Frontal cortex (tissue), 4 donors: Measurements from ENCODE around the gene NLRP8. TPM values are rescaled to one million over a fixed set of nuclear protein-coding genes. Genes with fewer than 3 reads are reported as not detected.
"Not testable (repeated sequence)": the region's sequence is repeated elsewhere in the genome, so short reads cannot be mapped to it uniquely, and the experiment has no call there.

ENCODE experiments used
- DNase-seq, 2 donors: peaks; one replicate each; pipeline ENCODE4 v3.0.0; 2012; ENCODE audit warnings: low spot score in 2 of 2
- FAIRE-seq: peaks from 2 replicates; lab custom pipeline; 2012; peaks lifted over from hg19 to GRCh38; lab: Jason Lieb, UNC
- total RNA-seq: library from RNA; depleted of rRNA; stranded (reverse); fragments of >200 nt; gene quantifications from one replicate; pipeline ENCODE4 v1.2.3, GENCODE V29; 2014
- donor health status: control.
- donor health status: control.
- donor health status: control.

Gene NLRP8
- total RNA-seq, 1 donor from 2014 or later = not detected

DNA sequence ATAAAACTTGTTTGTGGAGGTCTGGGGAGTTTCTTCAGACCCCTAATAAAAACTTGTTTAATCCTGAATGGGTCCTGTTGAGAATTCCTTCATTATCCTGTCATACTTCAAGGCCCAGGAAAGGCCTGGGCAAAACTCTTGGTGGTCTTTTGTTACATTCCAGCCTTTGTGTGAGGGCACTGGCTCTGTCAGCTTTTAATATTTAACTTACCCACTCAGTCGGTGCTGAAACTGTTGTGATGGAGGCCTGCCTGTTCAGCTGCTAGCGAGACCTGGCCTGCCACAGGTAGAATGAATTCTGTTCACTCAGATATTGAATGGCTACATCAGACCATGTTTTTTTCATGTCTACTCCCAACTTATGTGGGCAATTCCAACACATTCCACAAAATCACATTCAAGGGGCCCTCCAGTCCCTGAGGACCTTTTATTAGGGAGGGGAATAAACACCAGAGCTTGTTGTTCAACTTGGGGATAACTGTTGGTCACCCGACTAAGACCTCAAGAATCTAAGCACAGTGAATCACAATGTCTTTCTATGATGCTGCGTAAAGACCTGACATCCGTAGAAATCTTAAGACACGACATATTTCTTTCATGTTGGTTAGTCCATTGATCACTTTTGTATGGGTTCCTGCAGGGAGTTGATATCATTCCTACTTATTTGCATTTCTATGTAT is 12.5 kb downstream of the NLRP8 start:
- no peak for DNase-seq
- FAIRE-seq = no peak

DNA sequence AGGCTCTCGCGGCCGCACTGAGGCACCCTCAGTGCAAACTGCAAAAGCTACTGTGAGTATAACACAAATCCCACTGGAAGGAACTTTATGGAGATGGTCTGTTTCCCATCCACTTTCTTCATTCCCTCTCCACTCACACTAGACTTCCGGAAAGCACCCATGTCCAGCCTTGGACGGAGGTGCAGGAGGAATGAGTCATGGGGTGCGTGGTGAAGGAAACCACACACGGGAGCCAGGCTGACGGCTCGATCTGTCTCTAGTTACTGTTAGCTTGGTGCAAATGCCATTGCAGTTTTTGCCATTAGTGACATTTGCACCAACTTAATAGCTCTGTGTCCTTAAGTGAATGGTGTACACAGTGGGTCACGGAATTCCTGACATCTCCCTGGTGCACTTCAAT is 14.6 kb downstream of the NLRP8 start:
- no peak for FAIRE-seq
- DNase-seq = no peak

DNA sequence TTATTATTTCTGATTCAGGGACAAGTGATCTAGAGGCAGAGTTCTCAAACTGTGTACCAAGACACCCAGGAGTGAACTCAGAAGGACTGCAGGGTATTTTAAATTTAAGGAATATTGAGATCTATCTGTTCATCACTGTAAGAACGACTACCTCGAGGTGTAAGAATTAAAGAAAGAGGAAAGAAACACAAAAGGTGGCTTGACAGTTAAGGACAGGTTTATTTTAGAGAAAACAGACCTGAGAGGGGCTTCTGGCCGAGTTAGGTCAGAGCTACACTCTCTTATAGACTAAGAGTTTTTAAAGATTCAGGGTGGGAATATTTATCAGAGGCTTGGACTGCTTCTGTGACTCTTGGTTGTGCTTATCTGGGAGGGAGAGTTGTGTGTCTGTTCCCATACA is 26.4 kb downstream of the NLRP8 start:
- DNase-seq (no peak), FAIRE-seq (no peak)

DNA sequence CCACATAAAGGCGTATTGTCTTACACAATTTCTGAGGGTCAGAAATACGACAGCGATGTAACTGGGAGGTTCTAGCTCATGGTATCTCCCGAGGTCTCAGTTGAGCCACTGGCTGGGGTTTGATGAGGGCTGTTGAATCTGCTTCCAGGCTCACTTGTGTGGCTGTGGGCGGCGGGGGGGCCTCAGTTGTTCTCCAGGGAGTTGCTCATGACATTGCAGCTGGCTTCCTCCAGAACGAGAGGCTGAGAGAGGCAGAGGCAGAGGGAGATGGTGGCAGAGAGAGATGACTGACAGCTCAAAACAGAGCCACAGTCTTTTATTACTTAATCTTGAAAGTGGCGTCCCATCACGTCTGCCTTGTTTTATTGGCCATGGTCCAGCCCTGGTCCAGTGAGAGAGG is 32.8 kb downstream of the NLRP8 start:
- FAIRE-seq (no peak), DNase-seq (no peak)

DNA sequence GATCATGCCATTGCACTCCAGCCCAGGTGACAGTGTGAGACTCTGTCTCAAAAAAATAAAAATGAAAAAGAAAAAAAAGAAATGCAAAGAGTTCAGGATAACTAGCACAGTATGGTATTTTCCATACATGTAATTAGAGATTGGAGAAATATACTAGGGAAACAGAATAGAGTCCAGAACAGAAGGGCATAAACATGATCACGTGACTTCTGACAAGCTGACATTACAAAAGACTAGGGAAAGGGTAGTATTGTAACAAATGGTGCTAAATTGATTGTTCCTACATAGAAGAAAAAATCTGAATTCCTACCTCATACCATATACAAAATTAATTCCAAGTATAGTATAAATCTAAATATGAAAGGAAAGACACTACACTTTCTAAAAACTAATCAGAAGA is 37.6 kb downstream of the NLRP8 start:
- no peak for DNase-seq
- no peak for FAIRE-seq

DNA sequence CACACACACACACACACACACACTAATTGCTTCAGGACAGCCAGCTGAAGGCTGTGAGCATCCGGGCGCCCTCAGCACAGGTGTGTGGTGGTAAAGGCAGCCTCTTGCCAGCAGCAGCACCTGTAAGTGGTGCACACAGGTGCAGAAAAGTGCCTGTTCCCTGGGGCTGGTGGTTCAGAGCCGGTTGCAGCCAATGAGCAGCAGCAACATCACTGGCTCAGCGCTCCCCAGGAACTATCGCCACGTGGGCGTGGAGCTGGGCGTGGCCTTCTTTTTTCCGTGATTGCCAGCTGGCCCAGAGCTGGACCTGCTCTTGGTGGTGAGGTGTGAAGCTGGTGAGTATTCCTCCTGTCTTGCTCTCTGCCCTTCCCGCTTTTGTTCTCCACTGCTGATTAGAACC is 38.9 kb downstream of the NLRP8 start, which contains the start of gene NLRP5:
TSS of gene NLRP5 (plus strand) at position 289 of the 400 bp plus-strand sequence.
- DNase-seq = no peak
- no peak for FAIRE-seq

DNA sequence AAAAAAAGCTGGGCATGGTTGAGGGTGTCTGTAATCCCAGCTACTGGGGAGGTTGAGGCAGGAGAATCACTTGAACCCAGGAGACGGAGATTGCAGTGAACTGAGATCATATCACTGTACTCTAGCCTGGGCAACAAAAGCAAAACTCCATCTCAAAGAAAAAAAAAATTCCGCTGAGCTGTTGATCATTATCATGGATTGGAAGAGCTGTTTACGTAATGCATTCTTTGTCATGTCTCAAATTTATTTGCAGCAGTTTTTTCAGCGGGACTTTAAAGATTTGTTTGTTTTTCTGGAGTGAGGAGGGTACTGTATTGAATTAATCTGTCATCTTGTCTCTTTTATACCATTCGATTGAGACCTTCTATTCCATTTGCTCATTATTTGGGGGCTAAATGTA is 43.2 kb downstream of the NLRP8 start:
- DNase-seq (no peak), FAIRE-seq (no peak)

DNA sequence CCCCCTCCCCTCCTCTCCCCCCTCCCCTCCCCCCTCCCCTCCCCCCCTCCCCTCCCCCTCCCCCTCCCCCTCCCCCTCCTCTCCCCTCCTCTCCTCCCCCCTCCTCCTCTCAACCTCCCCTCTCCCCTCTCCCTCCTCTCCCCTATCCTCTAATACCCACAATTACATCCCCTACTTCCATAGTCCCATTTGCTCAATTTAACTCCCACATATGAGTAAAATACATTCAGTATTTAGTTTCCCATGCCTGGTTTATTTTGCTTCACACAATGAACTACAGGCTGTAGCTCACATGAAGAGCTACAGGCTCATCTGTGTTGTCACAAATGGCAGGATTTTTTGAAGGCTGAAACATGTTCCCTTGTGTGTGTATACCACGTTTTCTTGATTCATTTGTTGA is 45.9 kb downstream of the NLRP8 start:
- no peak for DNase-seq
- FAIRE-seq = no peak

DNA sequence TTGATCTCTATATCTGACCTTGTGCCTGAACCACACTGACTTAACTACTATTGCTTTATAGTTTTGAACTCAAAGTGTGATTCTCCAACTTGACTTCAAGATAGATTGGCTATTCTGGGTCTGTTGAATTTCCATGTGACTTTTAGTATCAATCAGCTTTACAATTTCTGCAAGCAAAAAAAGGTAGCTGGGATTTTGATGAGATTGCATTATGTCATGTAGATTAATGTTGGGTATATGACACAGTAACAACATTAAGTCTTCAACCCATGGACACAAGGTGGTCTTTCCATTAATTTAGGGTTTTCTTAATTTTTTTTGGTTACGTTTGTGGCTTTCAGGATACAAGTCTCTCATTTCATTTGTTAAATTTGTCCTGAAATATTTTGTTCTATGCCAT is 67.1 kb downstream of the NLRP8 start:
- FAIRE-seq (no peak), DNase-seq (no peak)

DNA sequence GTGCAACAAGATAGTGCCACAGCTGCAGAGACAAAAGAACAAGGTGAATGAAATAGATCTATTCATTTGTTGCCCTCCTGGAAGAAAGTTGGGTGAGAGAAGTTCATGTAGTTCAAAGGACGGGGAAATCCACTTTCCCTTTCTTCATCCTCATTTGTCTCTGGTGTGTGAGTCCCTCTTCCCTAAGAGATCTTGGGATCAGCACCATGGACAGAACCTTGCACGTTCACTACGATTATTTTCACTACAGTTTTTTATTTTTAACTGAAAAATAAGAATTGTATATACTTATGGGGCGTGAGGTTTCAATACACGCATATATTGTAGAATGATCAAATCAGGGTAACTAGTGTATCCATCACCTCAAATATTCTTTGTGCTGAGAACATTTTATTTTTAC is 68.1 kb downstream of the NLRP8 start:
- DNase-seq (no peak), FAIRE-seq (no peak)

DNA sequence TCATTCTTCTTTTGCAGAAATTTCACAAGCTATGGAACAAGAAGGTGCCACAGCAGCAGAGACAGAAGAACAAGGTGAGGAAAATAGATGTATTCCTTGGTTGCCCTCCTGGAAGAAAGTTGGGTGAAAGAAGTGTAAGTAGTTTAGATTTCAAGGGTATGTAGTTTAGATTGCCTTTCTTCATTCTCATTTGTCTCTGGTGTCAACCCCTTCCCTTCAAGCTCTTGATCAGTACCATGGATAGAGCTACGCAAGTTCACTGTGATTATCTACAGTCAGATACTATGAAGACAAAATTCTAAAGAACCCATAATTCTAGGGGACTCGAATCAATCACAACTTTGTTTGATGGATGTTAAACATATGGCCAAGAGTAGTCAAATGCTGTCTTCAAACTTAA is 71.7 kb downstream of the NLRP8 start:
- not testable (repeated sequence) for DNase-seq, FAIRE-seq

DNA sequence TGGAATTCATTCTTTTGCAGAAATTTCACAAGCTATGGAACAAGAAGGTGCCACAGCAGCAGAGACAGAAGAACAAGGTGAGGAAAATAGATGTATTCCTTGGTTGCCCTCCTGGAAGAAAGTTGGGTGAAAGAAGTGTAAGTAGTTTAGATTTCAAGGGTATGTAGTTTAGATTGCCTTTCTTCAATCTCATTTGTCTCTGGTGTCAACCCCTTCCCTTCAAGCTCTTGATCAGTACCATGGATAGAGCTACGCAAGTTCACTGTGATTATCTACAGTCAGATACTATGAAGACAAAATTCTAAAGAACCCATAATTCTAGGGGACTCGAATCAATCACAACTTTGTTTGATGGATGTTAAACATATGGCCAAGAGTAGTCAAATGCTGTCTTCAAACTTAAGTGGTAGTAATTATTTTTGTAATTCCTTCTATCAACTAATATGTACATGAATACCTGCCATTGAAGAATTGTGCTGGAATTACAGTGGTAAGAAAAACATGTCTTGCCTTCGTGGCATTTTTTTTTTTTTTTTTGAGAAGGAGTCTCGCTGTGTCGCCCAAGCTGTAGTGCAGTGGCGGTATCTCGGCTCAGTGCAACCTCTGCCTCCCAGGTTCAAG is 72.8 kb downstream of the NLRP8 start:
- DNase-seq, FAIRE-seq: not testable (repeated sequence)

DNA sequence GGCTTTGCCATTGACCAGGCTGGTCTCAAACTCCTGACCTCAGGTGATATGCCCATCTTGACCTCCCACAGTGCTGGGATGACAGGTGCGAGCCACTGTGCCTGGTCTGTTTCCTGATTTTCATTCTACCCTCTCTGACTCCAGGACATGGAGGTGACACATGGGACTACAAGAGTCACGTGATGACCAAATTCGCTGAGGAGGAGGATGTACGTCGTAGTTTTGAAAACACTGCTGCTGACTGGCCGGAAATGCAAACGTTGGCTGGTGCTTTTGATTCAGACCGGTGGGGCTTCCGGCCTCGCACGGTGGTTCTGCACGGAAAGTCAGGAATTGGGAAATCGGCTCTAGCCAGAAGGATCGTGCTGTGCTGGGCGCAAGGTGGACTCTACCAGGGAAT is 79.1 kb downstream of the NLRP8 start:
- no peak for DNase-seq
- no peak for FAIRE-seq

Other genes with a start within 250 kb of the NLRP8 start
- not detected for gene NLRP9, start 209.4 kb upstream of the NLRP8 start, total RNA-seq
- gene RFPL4A, start 188.7 kb upstream of the NLRP8 start, total RNA-seq = not detected
- gene RFPL4AL1, start 178.7 kb upstream of the NLRP8 start, total RNA-seq = not detected
- gene NLRP11, start 115.8 kb upstream of the NLRP8 start, total RNA-seq = not detected
- not detected for gene NLRP4, start 111.3 kb upstream of the NLRP8 start, total RNA-seq
- not detected for gene NLRP13, start 15.5 kb upstream of the NLRP8 start, total RNA-seq
- not detected for gene NLRP5, start 38.9 kb downstream of the NLRP8 start, total RNA-seq
- gene ZNF787, start 173.5 kb downstream of the NLRP8 start, total RNA-seq = 15.1 TPM
- 10.2 TPM for gene ZNF444, start 193.5 kb downstream of the NLRP8 start, total RNA-seq
- 0.41 TPM for gene GALP, start 228.2 kb downstream of the NLRP8 start, total RNA-seq
- not detected for gene ZSCAN5B, start 250.0 kb downstream of the NLRP8 start, total RNA-seq